Measurements from ENCODE around the gene CERK.

DNA sequence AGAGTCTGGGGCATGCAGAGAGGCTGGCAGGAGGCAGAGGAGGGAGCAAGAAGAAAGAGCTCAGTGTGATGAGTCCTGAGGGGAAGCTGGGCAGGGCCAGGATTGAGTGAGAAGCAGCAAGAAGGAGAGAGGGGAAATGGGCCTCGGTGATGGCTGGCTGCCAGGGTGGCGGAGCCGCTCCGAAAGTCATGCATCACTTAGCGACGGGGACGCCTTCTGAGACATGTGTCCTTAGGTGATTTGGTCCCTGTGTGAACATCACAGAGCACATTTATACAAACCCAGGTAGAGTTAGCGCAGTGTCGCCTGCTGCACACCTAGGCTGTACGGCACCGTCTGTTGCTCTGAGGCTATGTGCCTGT lies 39.5 kb upstream of the CERK start:
- no peak for TF ChIP-seq POLR2A (IDR thresholded peaks at IDR 0.05)
- TF ChIP-seq, protein P1, sequence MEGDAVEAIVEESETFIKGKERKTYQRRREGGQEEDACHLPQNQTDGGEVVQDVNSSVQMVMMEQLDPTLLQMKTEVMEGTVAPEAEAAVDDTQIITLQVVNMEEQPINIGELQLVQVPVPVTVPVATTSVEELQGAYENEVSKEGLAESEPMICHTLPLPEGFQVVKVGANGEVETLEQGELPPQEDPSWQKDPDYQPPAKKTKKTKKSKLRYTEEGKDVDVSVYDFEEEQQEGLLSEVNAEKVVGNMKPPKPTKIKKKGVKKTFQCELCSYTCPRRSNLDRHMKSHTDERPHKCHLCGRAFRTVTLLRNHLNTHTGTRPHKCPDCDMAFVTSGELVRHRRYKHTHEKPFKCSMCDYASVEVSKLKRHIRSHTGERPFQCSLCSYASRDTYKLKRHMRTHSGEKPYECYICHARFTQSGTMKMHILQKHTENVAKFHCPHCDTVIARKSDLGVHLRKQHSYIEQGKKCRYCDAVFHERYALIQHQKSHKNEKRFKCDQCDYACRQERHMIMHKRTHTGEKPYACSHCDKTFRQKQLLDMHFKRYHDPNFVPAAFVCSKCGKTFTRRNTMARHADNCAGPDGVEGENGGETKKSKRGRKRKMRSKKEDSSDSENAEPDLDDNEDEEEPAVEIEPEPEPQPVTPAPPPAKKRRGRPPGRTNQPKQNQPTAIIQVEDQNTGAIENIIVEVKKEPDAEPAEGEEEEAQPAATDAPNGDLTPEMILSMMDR (IDR thresholded peaks at IDR 0.05) = no peak
